PC-9 (cell line): ENCODE data around the gene SOSTDC1. TPM values are rescaled to one million over a fixed set of nuclear protein-coding genes. Genes with fewer than 3 reads are reported as not detected.

ENCODE experiments used
- BruUV-seq: library from RNA; stranded (reverse); fragments of 400-500 nt; replicated peaks from 2 replicates; lab custom pipeline; 2021; lab: Mats Ljungman, UMichigan
- CTCF ChIA-PET: fragments of 300-600 bp; sonication (Branson Sonifier 250); formaldehyde crosslinking; loops from one replicate; lab custom pipeline; 2022; ENCODE audit warnings: antibody characterized with exemption; lab: Charles Lee
- POLR2A ChIA-PET: fragments of 300-600 bp; sonication (Branson Sonifier 250); formaldehyde crosslinking; loops from one replicate; lab custom pipeline; 2022; ENCODE audit warnings: antibody characterized with exemption; ENCODE audit not compliant: unreplicated experiment; lab: Charles Lee
- DNase-seq, 2 experiments: peaks; one replicate each; pipeline versions ENCODE4 v3.0.0 to v3.0.0-alpha.2; 2015 to 2022; ENCODE audit warnings: mixed read lengths in 1 of 2
- H2AFZ ChIP-seq: fragments of 200-600 bp; sonication (generic); 2 replicates; pipeline ENCODE4 v1.8.1; 2017; ENCODE audit warnings: antibody characterized with exemption
- H3F3A ChIP-seq: fragments of 200-600 bp; sonication (generic); 2 replicates; pipeline ENCODE4 v1.8.1; 2017; ENCODE audit warnings: antibody characterized with exemption, mild to moderate bottlenecking, low read depth; ENCODE audit not compliant: insufficient read depth
- H3K27ac ChIP-seq: fragments of 200-600 bp; sonication (generic); 2 replicates; pipeline ENCODE4 v1.6.1; 2016; ENCODE audit warnings: mixed run types
- H3K27me3 ChIP-seq: fragments of 200-600 bp; sonication (generic); 2 replicates; pipeline ENCODE4 v1.6.1; 2016; ENCODE audit warnings: low read depth, mixed run types; ENCODE audit not compliant: insufficient read depth
- H3K36me3 ChIP-seq: fragments of 200-600 bp; sonication (generic); 2 replicates; pipeline ENCODE4 v1.6.1; 2016; ENCODE audit warnings: low read depth, mixed run types
- H3K4me1 ChIP-seq: fragments of 200-600 bp; sonication (generic); replicated peaks from 2 replicates; pipeline ENCODE4 v1.6.1; 2016; ENCODE audit warnings: mixed run types; ENCODE audit not compliant: insufficient read depth
- H3K4me2 ChIP-seq: fragments of 200-600 bp; sonication (generic); 2 replicates; pipeline ENCODE4 v1.6.1; 2017; ENCODE audit warnings: mixed run types
- H3K4me3 ChIP-seq: fragments of 200-600 bp; sonication (generic); 2 replicates; pipeline ENCODE4 v1.6.1; 2016; ENCODE audit warnings: mixed run types
- H3K79me2 ChIP-seq: fragments of 200-600 bp; sonication (generic); 2 replicates; pipeline ENCODE4 v1.6.1; 2017; ENCODE audit warnings: low read depth, mixed run types
- H3K9me2 ChIP-seq: fragments of 200-600 bp; sonication (generic); 2 replicates; pipeline ENCODE4 v1.8.1; 2017; ENCODE audit warnings: mild to moderate bottlenecking; ENCODE audit not compliant: insufficient read depth
- H3K9me3 ChIP-seq: fragments of 200-600 bp; sonication (generic); 2 replicates; pipeline ENCODE4 v1.8.1; 2016; ENCODE audit warnings: low read depth; ENCODE audit not compliant: insufficient read depth
- H4K20me1 ChIP-seq: fragments of 200-600 bp; sonication (generic); 2 replicates; pipeline ENCODE4 v1.8.1; 2017; ENCODE audit not compliant: insufficient read depth
- EZH2 ChIP-seq: fragments of 200-600 bp; sonication (generic); IDR thresholded peaks from 2 replicates; pipeline ENCODE4 v1.8.0; 2017; ENCODE audit warnings: antibody characterized with exemption, low read depth
- intact Hi-C: fragments of 100-400 bp; cut with micrococcal nuclease; formaldehyde crosslinking; loops from one replicate; pipeline ENCODE4 v1.10.0; 2022; ENCODE audit not compliant: unreplicated experiment
- total RNA-seq: library from RNA; stranded (reverse); gene quantifications from 2 replicates; pipeline ENCODE4 v1.2.3, GENCODE V29; 2021
- TF ChIP-seq, protein P1 (sequence below): fragments of 200-600 bp; sonication (generic); conservative IDR thresholded peaks from 2 replicates; pipeline ENCODE4 v1.6.1; 2017; ENCODE audit warnings: mixed run types, antibody characterized with exemption, mild to moderate bottlenecking, moderate library complexity

Gene SOSTDC1
- total RNA-seq, 1 experiment from 2014 or later: not detected

DNA sequence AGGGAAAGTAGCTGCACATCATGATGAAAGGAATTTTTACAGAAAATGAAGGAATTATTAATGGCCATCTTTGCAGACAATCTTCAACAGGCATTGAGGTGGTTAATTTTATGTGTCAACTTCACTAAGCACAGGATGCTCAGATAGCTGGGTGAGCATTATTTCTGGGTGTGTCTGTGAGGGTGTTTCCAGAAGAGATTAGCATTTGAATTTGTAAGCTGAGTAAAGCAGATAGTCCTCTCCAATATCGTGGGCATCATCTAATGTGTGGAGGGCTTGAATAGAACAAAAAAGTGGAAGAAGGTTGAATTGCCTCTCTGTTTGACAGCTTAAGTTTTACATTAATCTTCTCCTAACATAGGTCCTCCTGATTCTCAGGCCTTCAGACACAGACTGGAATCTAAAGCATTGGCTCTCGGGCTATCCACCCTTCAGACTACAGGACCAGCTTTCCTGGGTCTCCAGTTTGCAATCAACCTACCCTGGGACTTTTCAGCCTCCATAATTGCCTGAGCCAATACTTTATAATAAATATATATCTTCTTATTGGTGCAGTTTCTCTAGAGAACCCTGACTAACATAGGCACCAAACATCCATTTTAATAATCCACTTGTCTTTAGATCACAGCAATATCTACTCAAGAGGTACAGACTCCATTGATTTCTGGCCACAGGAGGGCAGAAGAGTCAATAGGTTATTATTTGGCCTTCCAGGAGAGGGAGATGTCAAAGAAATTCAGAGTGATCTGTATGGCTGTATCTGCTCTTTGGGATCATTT lies 33.7 kb downstream of the SOSTDC1 start:
- no peaks in the 10 kb centered on the region for H3K9me2 ChIP-seq
- no peaks in the 10 kb centered on the region for H3K4me1 ChIP-seq
- no peak for TF ChIP-seq EZH2
- TF ChIP-seq, protein P1, sequence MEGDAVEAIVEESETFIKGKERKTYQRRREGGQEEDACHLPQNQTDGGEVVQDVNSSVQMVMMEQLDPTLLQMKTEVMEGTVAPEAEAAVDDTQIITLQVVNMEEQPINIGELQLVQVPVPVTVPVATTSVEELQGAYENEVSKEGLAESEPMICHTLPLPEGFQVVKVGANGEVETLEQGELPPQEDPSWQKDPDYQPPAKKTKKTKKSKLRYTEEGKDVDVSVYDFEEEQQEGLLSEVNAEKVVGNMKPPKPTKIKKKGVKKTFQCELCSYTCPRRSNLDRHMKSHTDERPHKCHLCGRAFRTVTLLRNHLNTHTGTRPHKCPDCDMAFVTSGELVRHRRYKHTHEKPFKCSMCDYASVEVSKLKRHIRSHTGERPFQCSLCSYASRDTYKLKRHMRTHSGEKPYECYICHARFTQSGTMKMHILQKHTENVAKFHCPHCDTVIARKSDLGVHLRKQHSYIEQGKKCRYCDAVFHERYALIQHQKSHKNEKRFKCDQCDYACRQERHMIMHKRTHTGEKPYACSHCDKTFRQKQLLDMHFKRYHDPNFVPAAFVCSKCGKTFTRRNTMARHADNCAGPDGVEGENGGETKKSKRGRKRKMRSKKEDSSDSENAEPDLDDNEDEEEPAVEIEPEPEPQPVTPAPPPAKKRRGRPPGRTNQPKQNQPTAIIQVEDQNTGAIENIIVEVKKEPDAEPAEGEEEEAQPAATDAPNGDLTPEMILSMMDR: peak; percentile 77
- H3K36me3 ChIP-seq: no peaks in the 10 kb centered on the region
- BruUV-seq: no TSS peak
- H3K79me2 ChIP-seq: no peaks in the 10 kb centered on the region
- intact Hi-C loops: no loop called here
- no peak overlapping the region for H2AFZ ChIP-seq
- no peaks in the 10 kb centered on the region for H4K20me1 ChIP-seq
- ChIA-PET CTCF (interaction anchor here (0.6 to 1.5 kb wide), 2 partner anchors 113 to 133 kb away, joined by 4 read pairs; no protein-coding TSS in a partner anchor), POLR2A (interaction anchor here (0.6 kb wide), 1 partner anchor 214 kb away, joined by 4 read pairs; the partner anchor contains the start of gene ANKMY2)
- H3K4me2 ChIP-seq: no peak overlapping the region
- H3F3A ChIP-seq: no peaks in the 10 kb centered on the region
- no peaks in the 10 kb centered on the region for H3K27me3 ChIP-seq
- H3K4me3 ChIP-seq: no peak overlapping the region
- no peaks in the 10 kb centered on the region; the same call in 1 of the 2 replicates for H3K9me3 ChIP-seq
- H3K27ac ChIP-seq: no peak overlapping the region
- DNase-seq: peak in 1 of 2 experiments; percentile 49

DNA sequence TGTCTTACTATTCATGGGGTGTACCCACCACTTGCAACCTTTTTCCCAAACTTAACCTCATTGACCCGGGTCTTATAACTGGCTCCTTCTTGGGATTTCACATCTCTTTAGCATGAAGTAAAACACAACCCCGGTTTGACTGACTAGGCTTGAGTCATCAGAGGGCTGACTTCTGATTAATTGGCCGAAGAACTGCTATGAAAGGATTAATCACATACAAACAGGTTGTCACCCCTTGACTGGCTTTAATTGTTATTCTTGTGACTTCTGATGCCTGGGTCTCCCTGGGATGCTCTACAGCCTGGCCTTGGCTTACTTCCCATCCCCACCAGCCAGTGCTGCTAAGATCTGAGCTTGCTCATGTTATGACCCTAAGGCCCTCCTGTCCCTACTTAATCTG lies 35.4 kb downstream of the SOSTDC1 start:
- intact Hi-C loops: no loop called here
- CTCF ChIA-PET: no interaction called here

DNA sequence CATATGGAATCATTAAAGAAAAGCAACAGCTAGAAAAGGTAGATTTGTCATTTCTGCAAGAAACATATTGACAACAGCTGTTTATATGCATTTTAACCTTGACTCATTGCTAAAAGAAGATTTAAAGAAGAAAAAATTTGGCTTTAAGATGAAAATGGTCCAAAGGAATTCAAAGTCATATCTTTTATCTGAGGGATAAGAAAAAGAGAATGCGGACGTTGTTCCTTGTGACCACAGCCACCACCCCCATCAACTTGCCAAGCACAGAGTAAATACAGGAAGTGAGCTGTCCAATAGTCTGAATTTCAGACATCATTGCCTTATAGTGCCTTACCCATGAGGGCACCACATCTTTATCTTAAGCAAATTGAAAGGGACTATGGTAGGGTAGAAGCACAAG lies 36.9 kb downstream of the SOSTDC1 start:
- no peaks in the 10 kb centered on the region for H4K20me1 ChIP-seq
- no peaks in the 10 kb centered on the region for H3F3A ChIP-seq
- H3K36me3 ChIP-seq: no peaks in the 10 kb centered on the region
- no peak overlapping the region for H3K27ac ChIP-seq
- no peaks in the 10 kb centered on the region for H3K9me2 ChIP-seq
- H3K27me3 ChIP-seq: no peaks in the 10 kb centered on the region
- no peak overlapping the region for H2AFZ ChIP-seq
- peak in 1 of 2 experiments; percentile 67 for DNase-seq
- no TSS peak for BruUV-seq
- POLR2A ChIA-PET: interaction anchor here (0.6 to 0.9 kb wide), 2 partner anchors 9 to 873 kb away, joined by 3 to 6 read pairs; no protein-coding TSS in a partner anchor
- CTCF ChIA-PET: interaction anchor here (0.7 to 1.4 kb wide), 2 partner anchors 136 to 158 kb away, joined by 3 to 4 read pairs; no protein-coding TSS in a partner anchor
- no peaks in the 10 kb centered on the region for H3K4me1 ChIP-seq
- TF ChIP-seq EZH2: no peak
- H3K4me3 ChIP-seq: no peak overlapping the region
- no peaks in the 10 kb centered on the region for H3K79me2 ChIP-seq
- no peak overlapping the region for H3K4me2 ChIP-seq
- intact Hi-C loops: loop anchor here (2.0 to 5.0 kb wide), 3 partner anchors 64 to 300 kb away; no protein-coding TSS in a partner anchor
- peaks cover 3% of the 10 kb centered on the region; the same call in 1 of the 2 replicates for H3K9me3 ChIP-seq

More for the DNA sequence above, 35.4 kb downstream of the SOSTDC1 start:
- Histone ChIP-seq H3K4me2 (no peak overlapping the region), H3K9me2 (no peaks in the 10 kb centered on the region), H3K9me3 (no peaks in the 10 kb centered on the region; the same call in 1 of the 2 replicates), H3F3A (no peaks in the 10 kb centered on the region), H3K36me3 (no peaks in the 10 kb centered on the region), H3K27me3 (no peaks in the 10 kb centered on the region), H2AFZ (no peak overlapping the region), H3K79me2 (no peaks in the 10 kb centered on the region), H3K4me1 (no peaks in the 10 kb centered on the region), H3K4me3 (no peak overlapping the region), H3K27ac (no peak overlapping the region), H4K20me1 (no peaks in the 10 kb centered on the region)
- no peak for TF ChIP-seq EZH2
- TF ChIP-seq, protein P1: no peak
- BruUV-seq: no TSS peak
- DNase-seq: no peak
- POLR2A ChIA-PET: no interaction called here
